WTC11 (cell line): ENCODE data around the gene EEIG2. TPM values are rescaled to one million over a fixed set of nuclear protein-coding genes. Genes with fewer than 3 reads are reported as not detected.

ENCODE experiments used
- ATAC-seq: fragments of 200-7000 bp; cut with Tn5 transposase; 2 replicates; pipeline ENCODE4 v1.10.0; 2021; ENCODE audit warnings: mild to moderate bottlenecking, moderate library complexity
- CTCF ChIA-PET: fragments of 300-600 bp; sonication (Branson Sonifier 250); formaldehyde crosslinking; loops from one replicate; lab custom pipeline; 2021; ENCODE audit warnings: antibody characterized with exemption; lab: Charles Lee
- POLR2A ChIA-PET: fragments of 350-600 bp; sonication (Branson Sonifier 250); formaldehyde crosslinking; loops from one replicate; lab custom pipeline; 2021; ENCODE audit warnings: antibody characterized with exemption; lab: Charles Lee
- DNase-seq: peaks from one replicate; pipeline ENCODE4 v3.0.0; 2021; ENCODE audit warnings: low spot score
- H3K27ac Mint-ChIP-seq: 2 replicates; pipeline ENCODE4 v1.8.0; 2021; ENCODE audit warnings: mixed read lengths
- H3K27me3 Mint-ChIP-seq: 2 replicates; pipeline ENCODE4 v1.8.0; 2021; ENCODE audit warnings: low read depth, mild to moderate bottlenecking, moderate library complexity, mixed read lengths
- H3K36me3 Mint-ChIP-seq: 2 replicates; pipeline ENCODE4 v1.8.0; 2021; ENCODE audit warnings: mixed read lengths
- H3K4me1 Mint-ChIP-seq: 2 replicates; pipeline ENCODE4 v1.8.0; 2022; ENCODE audit warnings: mixed read lengths
- H3K4me3 Mint-ChIP-seq: 2 replicates; pipeline ENCODE4 v1.8.0; 2021; ENCODE audit warnings: mild to moderate bottlenecking, moderate library complexity, mixed read lengths
- H3K9me3 Mint-ChIP-seq: 2 replicates; pipeline ENCODE4 v1.8.0; 2021; ENCODE audit warnings: mixed read lengths
- AR ChIP-seq: fragments of 250-450 bp; sonication (Bioruptor Pico); IDR thresholded peaks from 2 replicates; pipeline ENCODE4 v1.9.0; 2021; ENCODE audit warnings: mild to moderate bottlenecking
- ARID4B ChIP-seq: sonication (generic); formaldehyde crosslinking; IDR thresholded peaks from 2 replicates; pipeline ENCODE4 v1.8.0; 2023; ENCODE audit warnings: missing genetic modification reagents, mild to moderate bottlenecking, borderline replicate concordance
- E2F1 ChIP-seq: sonication (generic); formaldehyde crosslinking; IDR thresholded peaks from 2 replicates; pipeline ENCODE4 v1.8.0; 2022; ENCODE audit warnings: mild to moderate bottlenecking, missing genetic modification reagents
- ERG ChIP-seq: fragments of 250-450 bp; sonication (Bioruptor Pico); IDR thresholded peaks from 2 replicates; pipeline ENCODE4 v1.8.0; 2021; ENCODE audit warnings: mild to moderate bottlenecking
- FOXJ3 ChIP-seq: sonication (generic); formaldehyde crosslinking; IDR thresholded peaks from 2 replicates; pipeline ENCODE4 v1.9.0; 2021; ENCODE audit warnings: missing genetic modification reagents, mild to moderate bottlenecking, borderline replicate concordance
- JUN ChIP-seq: sonication (generic); formaldehyde crosslinking; IDR thresholded peaks from 2 replicates; pipeline ENCODE4 v1.8.0; 2023; ENCODE audit warnings: mild to moderate bottlenecking, missing genetic modification reagents
- MYBL2 ChIP-seq: sonication (generic); formaldehyde crosslinking; IDR thresholded peaks from 2 replicates; pipeline ENCODE4 v1.8.1; 2023; ENCODE audit warnings: mild to moderate bottlenecking, moderate library complexity, missing genetic modification reagents
- NR3C1 ChIP-seq: sonication (generic); formaldehyde crosslinking; conservative IDR thresholded peaks from 2 replicates; pipeline ENCODE4 v1.8.1; 2023; ENCODE audit warnings: low read depth, mild to moderate bottlenecking, missing genetic modification reagents
- STAT6 ChIP-seq: sonication (generic); formaldehyde crosslinking; conservative IDR thresholded peaks from 2 replicates; pipeline ENCODE4 v1.8.1; 2023; ENCODE audit warnings: mild to moderate bottlenecking, low read depth, missing genetic modification reagents, moderate library complexity
- TCF7 ChIP-seq: sonication (generic); formaldehyde crosslinking; IDR thresholded peaks from 2 replicates; pipeline ENCODE4 v1.8.0; 2022; ENCODE audit warnings: mild to moderate bottlenecking, low read depth, missing genetic modification reagents, moderate library complexity
- ZBTB21 ChIP-seq: sonication (generic); formaldehyde crosslinking; IDR thresholded peaks from 2 replicates; pipeline ENCODE4 v1.8.1; 2023; ENCODE audit warnings: mild to moderate bottlenecking, missing genetic modification reagents, borderline replicate concordance
- ZBTB43 ChIP-seq: sonication (generic); formaldehyde crosslinking; IDR thresholded peaks from 2 replicates; pipeline ENCODE4 v1.8.1; 2023; ENCODE audit warnings: mild to moderate bottlenecking, missing genetic modification reagents
- ZNF317 ChIP-seq: sonication (generic); formaldehyde crosslinking; IDR thresholded peaks from 2 replicates; pipeline ENCODE4 v1.8.1; 2023; ENCODE audit warnings: low read depth, mild to moderate bottlenecking, moderate library complexity, missing genetic modification reagents, borderline replicate concordance
- ZNF396 ChIP-seq: fragments of 250-450 bp; sonication (Bioruptor Pico); IDR thresholded peaks from 2 replicates; pipeline ENCODE4 v1.8.0; 2021; ENCODE audit warnings: mild to moderate bottlenecking, moderate library complexity, borderline replicate concordance
- ZNF532 ChIP-seq: fragments of 250-450 bp; sonication (Bioruptor Pico); IDR thresholded peaks from 2 replicates; pipeline ENCODE4 v1.9.0; 2021; ENCODE audit warnings: mild to moderate bottlenecking, borderline replicate concordance
- total RNA-seq: library from RNA; stranded (reverse); gene quantifications from 3 replicates; pipeline ENCODE4 v1.2.3, GENCODE V29; 2021

The EEIG2 gene
- total RNA-seq, 1 experiment from 2014 or later, result 65.7 TPM

- TF ChIP-seq ARID4B (CRISPR knock-in tag) (no peak), NR3C1 (CRISPR knock-in tag) (no peak)
Observed at GRCh38 chr1:108556499-108556898, 3.4 kb upstream of the EEIG2 start (continued).

- ATAC-seq (no peak), DNase-seq (no peak)
- CTCF ChIA-PET, result interaction anchor here (0.6 kb wide), 1 partner anchor 624 kb away, joined by 3 read pairs; no protein-coding TSS in a partner anchor
- H3K4me1 Mint-ChIP-seq, result peaks cover 28% of the 10 kb centered on the region
- H3K9me3 Mint-ChIP-seq, result no peaks in the 10 kb centered on the region
- H3K36me3 Mint-ChIP-seq, result no peaks in the 10 kb centered on the region
- no peak overlapping the region for H3K27ac Mint-ChIP-seq
- H3K27me3 Mint-ChIP-seq, result no peaks in the 10 kb centered on the region; the same call in 1 of the 2 replicates
- H3K4me3 Mint-ChIP-seq, result no peak overlapping the region
- POLR2A ChIA-PET, result no interaction called here
- TF ChIP-seq AR (CRISPR knock-in tag) (no peak), ZBTB21 (no peak), E2F1 (CRISPR knock-in tag) (no peak), ZNF317 (CRISPR knock-in tag) (no peak), ZNF532 (CRISPR knock-in tag) (no peak), ERG (no peak), JUN (CRISPR knock-in tag) (no peak), ZNF396 (CRISPR knock-in tag) (no peak), FOXJ3 (CRISPR knock-in tag) (no peak), ZBTB43 (no peak), TCF7 (CRISPR knock-in tag) (no peak), STAT6 (CRISPR knock-in tag) (no peak), NR3C1 (CRISPR knock-in tag) (no peak), MYBL2 (no peak)
Observed at GRCh38 chr1:108557296-108557695, 2.6 kb upstream of the EEIG2 start.
